Measurements from ENCODE around the gene UBN1. TPM values are rescaled to one million over a fixed set of nuclear protein-coding genes. Genes with fewer than 3 reads are reported as not detected.

UBN1 gene
- total RNA-seq, 2 experiments from 2014 or later, result 45.7 to 45.8 TPM

- Mint-ChIP-seq H3K36me3 (ENCODE audit: low read depth) (peaks cover 83% of the 10 kb centered on the region), H3K27me3 (no peaks in the 10 kb centered on the region), H3K4me3 (no peak overlapping the region), H3K4me1 (ENCODE audit: low read depth) (peaks cover 5% of the 10 kb centered on the region), H3K9me3 (no peaks in the 10 kb centered on the region), H3K27ac (no peak overlapping the region)
- POLR2A ChIA-PET, result interaction anchor here (0.7 kb wide), 1 partner anchor 65 kb away, joined by 3 read pairs; no protein-coding TSS in a partner anchor
- intact Hi-C loops (cut with DNase I, micrococcal nuclease), result no loop called here
- Histone ChIP-seq H3K4me3 (ENCODE audit: low read length) (no peak overlapping the region), H3K27ac (ENCODE audit: low read depth in 1 of 2, low read length in 2 of 2) (no peak overlapping the region), H3K36me3 (ENCODE audit: insufficient read depth, low read length) (peaks cover 76% of the 10 kb centered on the region), H3K4me1 (ENCODE audit: insufficient read depth, low read length) (no peaks in the 10 kb centered on the region), H3K9me3 (ENCODE audit: control insufficient read depth in 1 of 2, insufficient read depth in 1 of 2, low read length in 2 of 2) (no peaks in the 10 kb centered on the region), H3K27me3 (ENCODE audit: control insufficient read depth in 1 of 2, insufficient read depth in 2 of 2, low read length in 2 of 2) (no peaks in the 10 kb centered on the region)
- TF ChIP-seq, protein P1, sequence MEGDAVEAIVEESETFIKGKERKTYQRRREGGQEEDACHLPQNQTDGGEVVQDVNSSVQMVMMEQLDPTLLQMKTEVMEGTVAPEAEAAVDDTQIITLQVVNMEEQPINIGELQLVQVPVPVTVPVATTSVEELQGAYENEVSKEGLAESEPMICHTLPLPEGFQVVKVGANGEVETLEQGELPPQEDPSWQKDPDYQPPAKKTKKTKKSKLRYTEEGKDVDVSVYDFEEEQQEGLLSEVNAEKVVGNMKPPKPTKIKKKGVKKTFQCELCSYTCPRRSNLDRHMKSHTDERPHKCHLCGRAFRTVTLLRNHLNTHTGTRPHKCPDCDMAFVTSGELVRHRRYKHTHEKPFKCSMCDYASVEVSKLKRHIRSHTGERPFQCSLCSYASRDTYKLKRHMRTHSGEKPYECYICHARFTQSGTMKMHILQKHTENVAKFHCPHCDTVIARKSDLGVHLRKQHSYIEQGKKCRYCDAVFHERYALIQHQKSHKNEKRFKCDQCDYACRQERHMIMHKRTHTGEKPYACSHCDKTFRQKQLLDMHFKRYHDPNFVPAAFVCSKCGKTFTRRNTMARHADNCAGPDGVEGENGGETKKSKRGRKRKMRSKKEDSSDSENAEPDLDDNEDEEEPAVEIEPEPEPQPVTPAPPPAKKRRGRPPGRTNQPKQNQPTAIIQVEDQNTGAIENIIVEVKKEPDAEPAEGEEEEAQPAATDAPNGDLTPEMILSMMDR (IDR thresholded peaks at IDR 0.05), result no peak
- DNase-seq (no peak), ATAC-seq (ENCODE audit: poor library complexity) (no peak)
- CTCF ChIA-PET, result no interaction called here
These were observed 14.5 kb upstream of the UBN1 start for GRCh38 chr16:4832698-4833343.

GRCh38 chr16:4833584-4833983 lies 13.7 kb upstream of the UBN1 start:
- H3K9me3 ChIP-seq (ENCODE audit: control insufficient read depth in 1 of 2, insufficient read depth in 1 of 2, low read length in 2 of 2), result no peaks in the 10 kb centered on the region
- ChIA-PET POLR2A (no interaction called here), CTCF (interaction anchor here (0.6 kb wide), 1 partner anchor 562 kb away, joined by 3 read pairs; no protein-coding TSS in a partner anchor)
- no peaks in the 10 kb centered on the region for H3K27me3 ChIP-seq (ENCODE audit: control insufficient read depth in 1 of 2, insufficient read depth in 2 of 2, low read length in 2 of 2)
- Mint-ChIP-seq H3K27me3 (no peaks in the 10 kb centered on the region), H3K9me3 (no peaks in the 10 kb centered on the region), H3K4me1 (ENCODE audit: low read depth) (peaks cover 5% of the 10 kb centered on the region), H3K27ac (no peak overlapping the region), H3K36me3 (ENCODE audit: low read depth) (peaks cover 84% of the 10 kb centered on the region), H3K4me3 (no peak overlapping the region)
- H3K4me3 ChIP-seq (ENCODE audit: low read length), result no peak overlapping the region
- intact Hi-C loops (cut with DNase I, micrococcal nuclease), result no loop called here
- TF ChIP-seq, protein P1 (IDR thresholded peaks at IDR 0.05), result no peak
- peaks cover 78% of the 10 kb centered on the region for H3K36me3 ChIP-seq (ENCODE audit: insufficient read depth, low read length)
- no peak overlapping the region for H3K27ac ChIP-seq (ENCODE audit: low read depth in 1 of 2, low read length in 2 of 2)
- no peak for ATAC-seq (ENCODE audit: poor library complexity)
- no peak for DNase-seq
- H3K4me1 ChIP-seq (ENCODE audit: insufficient read depth, low read length), result no peaks in the 10 kb centered on the region

DNA sequence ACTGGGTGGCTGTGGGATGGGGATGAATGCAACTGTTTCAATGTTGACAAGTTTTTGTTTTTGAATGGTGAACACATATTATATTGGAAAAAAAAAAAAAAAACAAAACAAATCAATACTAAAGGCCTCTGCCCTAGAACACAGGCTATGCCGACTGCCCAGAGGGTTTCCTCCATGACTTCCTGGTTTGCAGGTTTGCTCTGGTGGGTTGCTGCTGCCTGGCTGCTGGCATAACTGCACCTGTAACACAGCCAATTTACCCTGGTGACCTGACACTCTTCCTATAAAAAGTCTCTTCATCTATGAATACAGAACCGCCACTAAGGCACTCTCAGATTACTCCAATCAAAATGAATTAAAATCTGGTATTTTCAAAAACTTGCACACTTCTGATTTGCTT lies 10.6 kb upstream of the UBN1 start:
- no peak overlapping the region for H3K27ac ChIP-seq (ENCODE audit: low read depth in 1 of 2, low read length in 2 of 2)
- no peaks in the 10 kb centered on the region for H3K4me1 ChIP-seq (ENCODE audit: insufficient read depth, low read length)
- H3K4me3 Mint-ChIP-seq, result no peak overlapping the region
- no peaks in the 10 kb centered on the region for H3K27me3 ChIP-seq (ENCODE audit: control insufficient read depth in 1 of 2, insufficient read depth in 2 of 2, low read length in 2 of 2)
- H3K27me3 Mint-ChIP-seq, result no peaks in the 10 kb centered on the region
- H3K36me3 ChIP-seq (ENCODE audit: insufficient read depth, low read length), result peaks cover 76% of the 10 kb centered on the region
- H3K9me3 ChIP-seq (ENCODE audit: control insufficient read depth in 1 of 2, insufficient read depth in 1 of 2, low read length in 2 of 2), result no peaks in the 10 kb centered on the region
- peaks cover 87% of the 10 kb centered on the region for H3K36me3 Mint-ChIP-seq (ENCODE audit: low read depth)
- no peak overlapping the region for H3K27ac Mint-ChIP-seq
- H3K4me1 Mint-ChIP-seq (ENCODE audit: low read depth), result peaks cover 7% of the 10 kb centered on the region
- H3K4me3 ChIP-seq (ENCODE audit: low read length), result no peak overlapping the region
- ChIA-PET POLR2A (no interaction called here), CTCF (no interaction called here)
- intact Hi-C loops (cut with DNase I, micrococcal nuclease), result no loop called here
- DNase-seq (no peak), ATAC-seq (ENCODE audit: poor library complexity) (no peak)
- TF ChIP-seq, protein P1 (IDR thresholded peaks at IDR 0.05), result no peak
- H3K9me3 Mint-ChIP-seq, result no peaks in the 10 kb centered on the region

Measured in CD4-positive, alpha-beta T cell (primary cell).